Endodermal cell (in vitro differentiated cells): ENCODE measurements around the gene EIF4E3. TPM values are rescaled to one million over a fixed set of nuclear protein-coding genes. Genes with fewer than 3 reads are reported as not detected.

Experiments used
- DNase-seq: peaks from one replicate; pipeline ENCODE4 v3.0.0-alpha.2; 2017
- H3K27ac ChIP-seq: 2 replicates; pipeline ENCODE4 v1.5.1; 2013; ENCODE audit warnings: mild to moderate bottlenecking, low read depth, low read length, moderate library complexity
- H3K27me3 ChIP-seq: 2 replicates; pipeline ENCODE4 v1.6.1; 2013; ENCODE audit warnings: mild to moderate bottlenecking, low read length, moderate library complexity; ENCODE audit not compliant: insufficient read depth, control insufficient read depth, poor library complexity, severe bottlenecking
- H3K36me3 ChIP-seq: 2 replicates; pipeline ENCODE4 v1.7.0; 2013; ENCODE audit warnings: mild to moderate bottlenecking, low read length, moderate library complexity; ENCODE audit not compliant: control insufficient read depth, insufficient read depth
- H3K4me1 ChIP-seq: one replicate; pipeline ENCODE4 v1.7.0; 2013; ENCODE audit warnings: low read length; ENCODE audit not compliant: control insufficient read depth, insufficient read depth
- H3K4me3 ChIP-seq: 2 replicates; pipeline ENCODE4 v1.5.1; 2013; ENCODE audit warnings: mild to moderate bottlenecking, low read length, moderate library complexity
- H3K9ac ChIP-seq: 2 replicates; pipeline ENCODE4 v1.6.1; 2013; ENCODE audit warnings: mild to moderate bottlenecking, low read length, moderate library complexity; ENCODE audit not compliant: poor library complexity, severe bottlenecking; ENCODE audit errors: extremely low read depth
- H3K9me3 ChIP-seq: 2 replicates; pipeline ENCODE4 v1.6.1; 2013; ENCODE audit warnings: mild to moderate bottlenecking, low read length, moderate library complexity; ENCODE audit not compliant: control insufficient read depth
- H3K27ac Mint-ChIP-seq: 2 replicates; pipeline ENCODE4 v1.8.0; 2020; ENCODE audit warnings: mixed read lengths
- H3K27me3 Mint-ChIP-seq: 2 replicates; pipeline ENCODE4 v1.8.0; 2021; ENCODE audit warnings: mild to moderate bottlenecking, mixed read lengths; ENCODE audit not compliant: insufficient read depth
- H3K36me3 Mint-ChIP-seq: 2 replicates; pipeline ENCODE4 v1.8.0; 2020; ENCODE audit warnings: low read depth, mixed read lengths
- H3K4me1 Mint-ChIP-seq: 2 replicates; pipeline ENCODE4 v1.8.0; 2020; ENCODE audit warnings: mixed read lengths
- H3K4me3 Mint-ChIP-seq: 2 replicates; pipeline ENCODE4 v1.8.0; 2020; ENCODE audit warnings: mild to moderate bottlenecking, moderate library complexity, mixed read lengths
- H3K9me3 Mint-ChIP-seq: 2 replicates; pipeline ENCODE4 v1.8.0; 2020; ENCODE audit warnings: mild to moderate bottlenecking, mixed read lengths
- CTCF ChIP-seq: fragments of 200-600 bp; sonication (generic); conservative IDR thresholded peaks from 2 replicates; pipeline ENCODE4 v1.5.0; 2021; ENCODE audit warnings: antibody characterized with exemption, mild to moderate bottlenecking
- WGBS, 2 experiments: methylation state at CpG; one replicate each; pipeline versions ENCODE4 v1.1.5 to v1.1.7; 2013; ENCODE audit warnings: missing lambda C conversion rate in 2 of 2, mixed read lengths in 1 of 2; ENCODE audit not compliant: insufficient coverage in 1 of 2, insufficient read length in 1 of 2; 5-methylcytosine and 5-hydroxymethylcytosine counted together
- total RNA-seq, 2 donors: library from RNA; stranded (reverse); fragmentation: NEBNext Ultra II Directional in 1 of 2; extraction: Animal tissue kit (Norgen Biotek cat#: 25700) in 1 of 2; gene quantifications; 2 replicates in 1 of 2; 3 replicates in 1 of 2; pipeline ENCODE4 v1.2.1, GENCODE V29; 2021

The EIF4E3 gene
- total RNA-seq, 2 donors from 2014 or later = 1.9 to 5.5 TPM

GRCh38 chr3:71662056-71662455, 63.1 kb downstream of the EIF4E3 start:
- TF ChIP-seq CTCF = no peak
- no peaks in the 10 kb centered on the region for H3K36me3 ChIP-seq
- no peak overlapping the region for H3K27ac ChIP-seq
- H3K4me1 Mint-ChIP-seq = peaks cover 17% of the 10 kb centered on the region
- H3K4me3 Mint-ChIP-seq = no peak overlapping the region
- no peak overlapping the region for H3K4me3 ChIP-seq
- no peaks in the 10 kb centered on the region for H3K27me3 ChIP-seq
- no peak overlapping the region for H3K9ac ChIP-seq
- H3K4me1 ChIP-seq = no peaks in the 10 kb centered on the region
- H3K27me3 Mint-ChIP-seq = peaks cover 9% of the 10 kb centered on the region
- H3K9me3 ChIP-seq = no peaks in the 10 kb centered on the region
- H3K36me3 Mint-ChIP-seq = no peaks in the 10 kb centered on the region
- H3K27ac Mint-ChIP-seq = no peak overlapping the region
- DNase-seq = no peak
- 82 to 92% methylated on average over 3 of the region's 3 CpGs for WGBS, 2 experiments
- peaks cover 18% of the 10 kb centered on the region for H3K9me3 Mint-ChIP-seq

GRCh38 chr3:71659864-71660591, 65.2 kb downstream of the EIF4E3 start:
- WGBS, 2 experiments = 88 to 94% methylated on average over 8 to 9 of the region's 9 CpGs
- no peaks in the 10 kb centered on the region for H3K9me3 ChIP-seq
- no peaks in the 10 kb centered on the region for H3K36me3 Mint-ChIP-seq
- DNase-seq = no peak
- H3K9me3 Mint-ChIP-seq = peaks cover under 1% of the 10 kb centered on the region
- H3K27ac ChIP-seq = no peak overlapping the region
- H3K4me3 Mint-ChIP-seq = no peak overlapping the region
- peaks cover 17% of the 10 kb centered on the region for H3K4me1 Mint-ChIP-seq
- no peaks in the 10 kb centered on the region for H3K4me1 ChIP-seq
- no peak overlapping the region for H3K4me3 ChIP-seq
- no peak overlapping the region for H3K9ac ChIP-seq
- no peak overlapping the region for H3K27ac Mint-ChIP-seq
- H3K36me3 ChIP-seq = no peaks in the 10 kb centered on the region
- TF ChIP-seq CTCF = no peak
- no peaks in the 10 kb centered on the region for H3K27me3 ChIP-seq
- H3K27me3 Mint-ChIP-seq = no peaks in the 10 kb centered on the region

GRCh38 chr3:71657831-71658530, 67.2 kb downstream of the EIF4E3 start:
- H3K36me3 Mint-ChIP-seq = no peaks in the 10 kb centered on the region
- H3K27ac ChIP-seq = no peak overlapping the region
- no peaks in the 10 kb centered on the region for H3K9me3 Mint-ChIP-seq
- H3K9me3 ChIP-seq = no peaks in the 10 kb centered on the region
- no peak overlapping the region for H3K9ac ChIP-seq
- peaks cover 30% of the 10 kb centered on the region for H3K4me1 Mint-ChIP-seq
- no peak for DNase-seq
- 94 to 97% methylated on average over 4 to 12 of the region's 12 CpGs for whole genome bisulfite sequencing, 2 experiments
- TF ChIP-seq CTCF = no peak
- H3K4me1 ChIP-seq = no peaks in the 10 kb centered on the region
- H3K4me3 Mint-ChIP-seq = no peak overlapping the region
- no peaks in the 10 kb centered on the region for H3K36me3 ChIP-seq
- no peaks in the 10 kb centered on the region for H3K27me3 ChIP-seq
- H3K27ac Mint-ChIP-seq = no peak overlapping the region
- H3K27me3 Mint-ChIP-seq = no peaks in the 10 kb centered on the region
- no peak overlapping the region for H3K4me3 ChIP-seq
